Osteoblast (primary cell): Measurements from ENCODE around the gene USB1. TPM values are rescaled to one million over a fixed set of nuclear protein-coding genes. Genes with fewer than 3 reads are reported as not detected.
A peak's percentile ranks its signal among the peaks of the same experiment; 100 is the strongest.

ENCODE experiments used
- DNase-seq: peaks from one replicate; pipeline ENCODE4 v3.0.0; 2011; ENCODE audit warnings: low spot score, mixed read lengths; ENCODE audit not compliant: insufficient read length; ENCODE audit errors: missing footprints
- H2AFZ ChIP-seq: 2 replicates; pipeline ENCODE4 v1.6.0; 2011; ENCODE audit warnings: mild to moderate bottlenecking, low read length
- H3K27ac ChIP-seq: 2 replicates; pipeline ENCODE4 v1.5.1; 2011; ENCODE audit warnings: mild to moderate bottlenecking, low read depth, low read length, moderate library complexity
- H3K27me3 ChIP-seq: 2 replicates; pipeline ENCODE4 v1.6.0; 2012; ENCODE audit warnings: mild to moderate bottlenecking, control low read depth, inconsistent platforms, low read length, moderate library complexity; ENCODE audit not compliant: insufficient read depth
- H3K36me3 ChIP-seq: 2 replicates; pipeline ENCODE4 v1.5.1; 2011; ENCODE audit warnings: mild to moderate bottlenecking, low read length, control low read depth, moderate library complexity; ENCODE audit not compliant: insufficient read depth
- H3K4me1 ChIP-seq: 2 replicates; pipeline ENCODE4 v1.5.1; 2011; ENCODE audit warnings: mild to moderate bottlenecking, low read length, control low read depth, moderate library complexity; ENCODE audit not compliant: insufficient read depth
- H3K4me2 ChIP-seq: 2 replicates; pipeline ENCODE4 v1.6.0; 2011; ENCODE audit warnings: mild to moderate bottlenecking, low read length; ENCODE audit not compliant: insufficient read depth
- H3K4me3 ChIP-seq: fragments of 200-600 bp; sonication (generic); 3 replicates; pipeline ENCODE4 v1.5.1; 2012; ENCODE audit warnings: mild to moderate bottlenecking, low read length, inconsistent platforms; ENCODE audit not compliant: insufficient read depth
- H3K79me2 ChIP-seq: 2 replicates; pipeline ENCODE4 v1.6.0; 2012; ENCODE audit warnings: mild to moderate bottlenecking, low read length, control low read depth, inconsistent platforms; ENCODE audit not compliant: insufficient read depth
- H3K9me3 ChIP-seq: 2 replicates; pipeline ENCODE4 v1.5.1; 2011; ENCODE audit warnings: low read depth, low read length, control low read depth
- H4K20me1 ChIP-seq: 2 replicates; pipeline ENCODE4 v1.6.0; 2012; ENCODE audit warnings: mild to moderate bottlenecking, low read length, control low read depth; ENCODE audit not compliant: insufficient read depth
- CTCF ChIP-seq: IDR thresholded peaks from 2 replicates; pipeline ENCODE4 v1.5.1; 2011; ENCODE audit warnings: mild to moderate bottlenecking, low read depth, low read length, moderate library complexity; ENCODE audit errors: extremely low read depth
- total RNA-seq: library from RNA; depleted of rRNA; stranded (reverse); fragments of >200 nt; gene quantifications from 2 replicates; pipeline ENCODE4 v1.2.3, GENCODE V29; 2012

The USB1 gene
- total RNA-seq, result 17.7 and 19.2 TPM in 2 replicates

GRCh38 chr16:58000706-58001676 is at the start of gene USB1:
TSS of gene USB1 (plus strand) at chr16:58001407. CDS start at chr16:58001484, 77 bp downstream.
- Histone ChIP-seq H2AFZ (peak within 1 kb of the TSS; percentile 95), H3K9me3 (no peaks in the 10 kb centered on the region), H3K27me3 (no peaks in the 10 kb centered on the region), H3K36me3 (peaks cover 38% of the 10 kb centered on the region), H3K4me3 (peak within 1 kb of the TSS; percentile 97), H3K79me2 (peaks cover 24% of the 10 kb centered on the region), H3K27ac (peak within 1 kb of the TSS; percentile 41), H4K20me1 (peaks cover 24% of the 10 kb centered on the region), H3K4me2 (peak within 1 kb of the TSS; percentile 99), H3K4me1 (peaks cover 26% of the 10 kb centered on the region)
- TF ChIP-seq CTCF, result peak; percentile 47
- peak; percentile 100 for DNase-seq

- H3K4me2 ChIP-seq, result no peak overlapping the region
- no peaks in the 10 kb centered on the region for H3K4me1 ChIP-seq
- peaks cover 3% of the 10 kb centered on the region for H3K27me3 ChIP-seq
- no peaks in the 10 kb centered on the region for H4K20me1 ChIP-seq
- H3K9me3 ChIP-seq, result no peaks in the 10 kb centered on the region
- TF ChIP-seq CTCF, result no peak
- DNase-seq, result peak; percentile 19
- no peak overlapping the region for H3K4me3 ChIP-seq
- no peaks in the 10 kb centered on the region for H3K36me3 ChIP-seq
- H2AFZ ChIP-seq, result no peak overlapping the region
- H3K27ac ChIP-seq, result no peak overlapping the region
- H3K79me2 ChIP-seq, result no peaks in the 10 kb centered on the region
These were observed 48.3 kb upstream of the USB1 start for GRCh38 chr16:57952909-57953308.

GRCh38 chr16:57953857-57954256 is 47.4 kb upstream of the USB1 start:
- Histone ChIP-seq H3K9me3 (no peaks in the 10 kb centered on the region), H3K79me2 (no peaks in the 10 kb centered on the region), H3K4me3 (no peak overlapping the region), H3K27ac (no peak overlapping the region), H3K4me1 (no peaks in the 10 kb centered on the region), H3K27me3 (no peaks in the 10 kb centered on the region), H4K20me1 (no peaks in the 10 kb centered on the region), H2AFZ (no peak overlapping the region), H3K36me3 (no peaks in the 10 kb centered on the region), H3K4me2 (no peak overlapping the region)
- TF ChIP-seq CTCF, result no peak
- DNase-seq, result peak; percentile 43

GRCh38 chr16:57955572-57956188 is 45.5 kb upstream of the USB1 start:
- DNase-seq, result peak; percentile 86
- Histone ChIP-seq H3K4me1 (no peaks in the 10 kb centered on the region), H3K27me3 (peaks cover 5% of the 10 kb centered on the region), H3K4me3 (no peak overlapping the region), H3K4me2 (no peak overlapping the region), H2AFZ (no peak overlapping the region), H3K79me2 (no peaks in the 10 kb centered on the region), H3K36me3 (no peaks in the 10 kb centered on the region), H4K20me1 (no peaks in the 10 kb centered on the region), H3K27ac (no peak overlapping the region), H3K9me3 (no peaks in the 10 kb centered on the region)
- no peak for TF ChIP-seq CTCF
